Medulla oblongata (tissue), 1 donor: ENCODE data around the gene BLOC1S6.

Experiments
- DNase-seq: peaks from one replicate; pipeline ENCODE4 v3.0.0-alpha.2; 2015; ENCODE audit errors: extremely low spot score

The BLOC1S6 gene

GRCh38 chr15:45587095-45587862 lies at the start of gene BLOC1S6:
Gene BLOC1S6, plus strand, starts transcription at chr15:45587379. Its CDS starts 65 bp downstream, at chr15:45587444.
- peak; percentile 95 for DNase-seq

- DNase-seq, result no peak
These were observed 47.5 kb upstream of the BLOC1S6 start for GRCh38 chr15:45539680-45540079.

- DNase-seq, result no peak
These were observed 46.6 kb upstream of the BLOC1S6 start for GRCh38 chr15:45540531-45540930.

GRCh38 chr15:45543051-45543450 lies 44.1 kb upstream of the BLOC1S6 start:
- no peak for DNase-seq

GRCh38 chr15:45544266-45545023 lies 42.7 kb upstream of the BLOC1S6 start:
- DNase-seq, result no peak

- no peak for DNase-seq
These were observed 40.4 kb upstream of the BLOC1S6 start for GRCh38 chr15:45546789-45547188.

GRCh38 chr15:45548753-45549520 lies 38.2 kb upstream of the BLOC1S6 start:
- no peak for DNase-seq

GRCh38 chr15:45549541-45550220 lies 37.5 kb upstream of the BLOC1S6 start:
- DNase-seq, result no peak

- DNase-seq, result no peak
These were observed 36.7 kb upstream of the BLOC1S6 start for GRCh38 chr15:45550436-45550835.

- DNase-seq, result no peak
These were observed 35.5 kb upstream of the BLOC1S6 start for GRCh38 chr15:45551676-45552075.

- DNase-seq, result no peak
These were observed 31.1 kb upstream of the BLOC1S6 start for GRCh38 chr15:45555934-45556608.

- DNase-seq, result peak; percentile 16
These were observed 14.6 kb upstream of the BLOC1S6 start for GRCh38 chr15:45572617-45573016.

- no peak for DNase-seq
These were observed 13.1 kb upstream of the BLOC1S6 start for GRCh38 chr15:45573961-45574629.

GRCh38 chr15:45581919-45582318 lies 5.3 kb upstream of the BLOC1S6 start:
- no peak for DNase-seq

- DNase-seq, result no peak
These were observed 3.2 kb upstream of the BLOC1S6 start for GRCh38 chr15:45583731-45584639.

- no peak for DNase-seq
These were observed 1.9 kb upstream of the BLOC1S6 start for GRCh38 chr15:45585069-45585791.

- DNase-seq, result no peak
These were observed 1.1 kb upstream of the BLOC1S6 start for GRCh38 chr15:45586125-45586524.

- DNase-seq, result no peak
These were observed 531 bp upstream of the BLOC1S6 start for GRCh38 chr15:45586601-45587094.

- no peak for DNase-seq
These were observed 638 bp downstream of the BLOC1S6 start for GRCh38 chr15:45587863-45588170.
